ENCODE data around the gene CORO1A.
"Not testable (repeated sequence)": the region's sequence is repeated elsewhere in the genome, so short reads cannot be mapped to it uniquely, and the experiment has no call there.

The CORO1A gene

GRCh38 chr16:30205541-30206236 lies 22.3 kb downstream of the CORO1A start:
- DNase-seq (ENCODE audit: low read depth) = not testable (repeated sequence)

DNA sequence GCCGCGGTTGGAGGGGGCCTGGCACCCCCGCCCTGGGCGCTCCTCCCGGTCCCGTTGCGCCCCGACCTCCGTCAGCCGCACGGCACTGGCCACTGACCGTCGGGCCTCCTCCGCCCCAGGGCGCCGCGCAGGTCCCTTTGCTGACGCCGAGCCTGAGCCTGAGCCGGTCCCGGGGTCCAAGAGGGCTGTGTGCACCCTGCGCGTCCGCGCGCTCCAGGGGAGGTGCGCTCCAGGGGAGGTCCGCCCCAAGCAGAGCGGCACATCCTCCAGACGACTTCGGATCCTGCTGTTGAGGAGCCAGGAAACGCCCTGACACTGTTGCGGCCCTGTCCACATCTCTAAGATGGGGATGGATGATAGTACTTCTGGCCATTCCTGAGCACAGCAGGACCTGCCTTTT lies 22.9 kb downstream of the CORO1A start:
- not testable (repeated sequence) for DNase-seq (ENCODE audit: low read depth)

GRCh38 chr16:30207063-30207704 lies 23.8 kb downstream of the CORO1A start:
- not testable (repeated sequence) for DNase-seq (ENCODE audit: low read depth)

GRCh38 chr16:30209032-30209431 lies 25.6 kb downstream of the CORO1A start:
- not testable (repeated sequence) for DNase-seq (ENCODE audit: low read depth)

GRCh38 chr16:30211414-30211813 lies 28.0 kb downstream of the CORO1A start:
- DNase-seq (ENCODE audit: low read depth) = not testable (repeated sequence)

DNA sequence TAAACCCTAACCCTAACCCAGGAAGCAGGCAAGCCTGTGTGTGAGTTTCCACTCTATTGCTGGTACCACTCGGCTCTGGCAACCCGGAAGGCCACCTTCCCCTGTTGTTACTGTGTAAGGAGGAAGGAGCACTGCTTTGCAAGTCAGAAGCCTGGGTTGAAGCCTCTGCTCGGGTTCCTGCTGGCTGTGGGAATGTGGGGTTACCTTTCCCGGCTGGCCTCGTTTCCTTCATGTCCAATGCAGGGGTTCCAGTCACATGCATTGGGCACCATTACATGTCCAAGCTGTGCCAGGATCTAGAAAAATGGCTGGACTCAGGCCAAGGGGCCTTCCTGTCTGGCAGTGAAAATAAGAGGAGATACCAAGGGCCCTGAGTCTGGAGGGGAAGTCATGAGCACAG lies 33.7 kb downstream of the CORO1A start:
- DNase-seq (ENCODE audit: low read depth) = not testable (repeated sequence)

Data from activated T-cell treated with anti-CD3 and anti-CD28 coated beads for 48 hours (primary cell).